AG09309 (cell line): ENCODE results near the gene EXOC3L4.
A peak's percentile ranks its signal among the peaks of the same experiment; 100 is the strongest.

Experiments
- DNase-seq: peaks from one replicate; pipeline ENCODE4 v3.0.0-alpha.2; 2010; ENCODE audit warnings: low read depth
- H3K4me3 ChIP-seq: 2 replicates; pipeline ENCODE4 v1.5.1; 2011; ENCODE audit warnings: mild to moderate bottlenecking, low read depth, low read length, moderate library complexity; ENCODE audit not compliant: control insufficient read depth
- CTCF ChIP-seq: IDR thresholded peaks from 2 replicates; pipeline ENCODE4 v1.5.1; 2011; ENCODE audit warnings: mild to moderate bottlenecking, low read depth, low read length, inconsistent platforms; ENCODE audit not compliant: insufficient read depth, control insufficient read depth; ENCODE audit errors: missing control alignments

The EXOC3L4 gene

GRCh38 chr14:103087343-103087835, 7.1 kb upstream of the EXOC3L4 start:
- TF ChIP-seq CTCF = no peak
- DNase-seq = no peak
- no peak overlapping the region for H3K4me3 ChIP-seq

GRCh38 chr14:103088921-103089320, 5.6 kb upstream of the EXOC3L4 start:
- no peak overlapping the region for H3K4me3 ChIP-seq
- TF ChIP-seq CTCF = no peak
- no peak for DNase-seq

- no peak for DNase-seq
- TF ChIP-seq CTCF = no peak
- H3K4me3 ChIP-seq = no peak overlapping the region
Measured at GRCh38 chr14:103089386-103090335, 4.9 kb upstream of the EXOC3L4 start.

DNA sequence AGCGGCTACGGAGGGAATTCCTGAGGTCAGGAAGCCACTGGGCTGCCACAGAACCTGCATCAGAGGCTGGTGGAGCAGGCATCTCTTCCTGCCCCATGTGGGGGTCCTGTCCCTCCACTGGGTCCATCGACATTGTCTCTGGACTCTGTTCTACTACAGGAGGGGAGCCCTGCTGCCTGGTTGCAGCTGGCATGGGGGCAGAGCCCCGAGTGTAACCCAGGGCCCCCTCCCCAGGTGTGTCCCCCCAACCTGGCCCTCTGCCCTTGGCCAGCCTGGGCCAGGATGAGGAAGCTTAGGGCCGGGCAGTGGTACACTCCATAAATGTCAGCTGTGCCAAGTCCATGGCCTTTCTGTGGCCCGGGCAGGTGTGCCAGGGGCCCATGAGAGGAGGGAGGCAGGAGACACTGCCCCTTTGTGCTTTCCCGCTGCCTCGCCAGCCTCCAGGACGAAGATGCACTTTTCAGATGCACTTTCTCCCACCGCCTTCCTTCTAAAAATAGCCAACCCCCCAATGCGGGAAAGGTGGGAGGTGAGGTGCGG, 4.0 kb upstream of the EXOC3L4 start:
- no peak for DNase-seq
- TF ChIP-seq CTCF = no peak
- H3K4me3 ChIP-seq = no peak overlapping the region

GRCh38 chr14:103091041-103091882, 3.3 kb upstream of the EXOC3L4 start:
- peak overlapping the region; percentile 34 for H3K4me3 ChIP-seq
- no peak for DNase-seq
- TF ChIP-seq CTCF = peak; percentile 39

DNA sequence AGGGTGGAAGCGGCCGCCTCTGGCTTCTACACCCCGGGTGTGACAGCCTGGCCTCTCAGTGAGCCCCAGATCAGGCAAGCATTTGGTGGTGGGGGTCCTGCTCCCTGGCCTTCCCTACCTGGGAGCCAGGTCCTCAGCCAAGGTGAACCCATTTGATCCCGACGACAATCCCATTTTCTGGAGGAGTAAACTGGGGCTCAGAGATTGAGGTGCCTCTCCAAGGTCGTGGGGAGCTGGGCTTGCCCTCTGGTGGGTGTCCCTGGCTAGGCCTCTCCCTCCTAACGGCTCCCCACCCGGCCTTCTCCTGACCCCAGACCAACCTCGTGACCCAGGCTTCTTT, 2.7 kb upstream of the EXOC3L4 start:
- peak overlapping the region; percentile 34 for H3K4me3 ChIP-seq
- DNase-seq = no peak
- no peak for TF ChIP-seq CTCF
